H1 (cell line): Measurements from ENCODE around the gene HYDIN. TPM values are rescaled to one million over a fixed set of nuclear protein-coding genes. Genes with fewer than 3 reads are reported as not detected.

Experiments
- CTCF ChIA-PET: fragments of 300-600 bp; sonication (Branson Sonifier 250); formaldehyde crosslinking; loops from one replicate; lab custom pipeline; 2021; ENCODE audit not compliant: partially characterized antibody; lab: Charles Lee
- POLR2A ChIA-PET: fragments of 300-600 bp; sonication (Branson Sonifier 250); formaldehyde crosslinking; loops from one replicate; lab custom pipeline; 2021; ENCODE audit warnings: inconsistent platforms; ENCODE audit not compliant: partially characterized antibody; lab: Charles Lee
- DNase-seq, 2 experiments: peaks; one replicate each; pipeline versions ENCODE4 v3.0.0 to v3.0.0-alpha.2; 2010 to 2022; ENCODE audit warnings: low spot score in 2 of 2, low read depth in 1 of 2, mixed read lengths in 1 of 2
- FAIRE-seq: peaks from 2 replicates; lab custom pipeline; 2011; peaks lifted over from hg19 to GRCh38; lab: Jason Lieb, UNC
- H2AFZ ChIP-seq: 2 replicates; pipeline ENCODE4 v1.8.1; 2012; ENCODE audit warnings: low read length, inconsistent platforms
- H2AK5ac ChIP-seq: 2 replicates; pipeline ENCODE4 v1.6.1; 2013; ENCODE audit warnings: low read depth, low read length
- H2BK120ac ChIP-seq: replicated peaks from 2 replicates; pipeline ENCODE3; 2013; ENCODE audit warnings: low read depth, low read length, inconsistent platforms
- H2BK12ac ChIP-seq: 2 replicates; pipeline ENCODE4 v1.6.1; 2013; ENCODE audit warnings: low read depth, low read length
- H2BK15ac ChIP-seq: 2 replicates; pipeline ENCODE4 v1.6.1; 2013; ENCODE audit warnings: low read length
- H2BK20ac ChIP-seq: 2 replicates; pipeline ENCODE4 v1.6.1; 2013; ENCODE audit warnings: low read length
- H2BK5ac ChIP-seq: 2 replicates; pipeline ENCODE4 v1.6.1; 2013; ENCODE audit warnings: low read depth, low read length
- H3K14ac ChIP-seq: 2 replicates; pipeline ENCODE4 v1.6.1; 2013; ENCODE audit warnings: inconsistent platforms; ENCODE audit not compliant: insufficient read length
- H3K18ac ChIP-seq: 2 replicates; pipeline ENCODE4 v1.6.1; 2013; ENCODE audit warnings: low read length; ENCODE audit errors: extremely low read depth
- H3K23ac ChIP-seq: 2 replicates; pipeline ENCODE4 v1.6.1; 2013; ENCODE audit warnings: inconsistent platforms; ENCODE audit not compliant: insufficient read length
- H3K23me2 ChIP-seq: 2 replicates; pipeline ENCODE4 v1.6.1; 2013; ENCODE audit warnings: low read depth, low read length
- H3K27ac ChIP-seq: 2 replicates; pipeline ENCODE4 v1.6.1; 2011; ENCODE audit warnings: low read depth, low read length, inconsistent platforms
- H3K27me3 ChIP-seq, 4 experiments: replicated peaks in 1 of 4; 1 replicate in 1 of 4; 2 replicates in 3 of 4; pipeline versions ENCODE4 v1.6.1 to v1.8.1; 2011 to 2013; ENCODE audit warnings: low read length in 3 of 4, mild to moderate bottlenecking in 3 of 4, inconsistent platforms in 2 of 4, mixed read lengths in 2 of 4, moderate library complexity in 1 of 4; ENCODE audit not compliant: control insufficient read depth in 3 of 4, insufficient read depth in 3 of 4; ENCODE audit errors: extremely low read depth in 1 of 4
- H3K36me3 ChIP-seq, 4 experiments: 2 replicates each; pipeline versions ENCODE4 v1.6.1 to v1.8.1; 2011 to 2013; ENCODE audit warnings: mild to moderate bottlenecking in 4 of 4, low read length in 3 of 4, moderate library complexity in 2 of 4, control low read depth in 1 of 4, inconsistent platforms in 1 of 4; ENCODE audit not compliant: insufficient read depth in 4 of 4, control insufficient read depth in 2 of 4
- H3K4ac ChIP-seq: replicated peaks from 2 replicates; pipeline ENCODE3; 2013; ENCODE audit warnings: low read length, low read depth, mixed read lengths, inconsistent platforms; ENCODE audit not compliant: insufficient read length
- H3K4me1 ChIP-seq, 4 experiments: replicated peaks in 1 of 4; 1 replicate in 1 of 4; 2 replicates in 3 of 4; pipeline versions ENCODE4 v1.6.1 to v1.8.1; 2011 to 2013; ENCODE audit warnings: low read length in 3 of 4, inconsistent platforms in 2 of 4, mixed read lengths in 1 of 4; ENCODE audit not compliant: insufficient read depth in 4 of 4, control insufficient read depth in 3 of 4
- H3K4me2 ChIP-seq, 2 experiments: 2 replicates each; pipeline versions ENCODE4 v1.6.1 to v1.8.1; 2011 to 2013; ENCODE audit warnings: low read depth in 2 of 2, low read length in 2 of 2, control low read depth in 1 of 2, inconsistent platforms in 1 of 2, mild to moderate bottlenecking in 1 of 2; ENCODE audit not compliant: insufficient read depth in 1 of 2
- H3K4me3 ChIP-seq, 4 experiments: fragments of 200-600, 300-600 bp in 1 of 4; sonication (generic), shearing (Covaris generic), sonication (Bioruptor Twin) in 1 of 4; 2 replicates each; pipeline versions ENCODE4 v1.5.1 to v1.8.1; 2011 to 2016; ENCODE audit warnings: low read length in 4 of 4, low read depth in 3 of 4, control low read depth in 2 of 4, inconsistent platforms in 2 of 4, mild to moderate bottlenecking in 2 of 4, mixed read lengths in 1 of 4, moderate library complexity in 1 of 4; ENCODE audit not compliant: insufficient read depth in 2 of 4; ENCODE audit errors: extremely low read depth in 1 of 4
- H3K56ac ChIP-seq: replicated peaks from 2 replicates; pipeline ENCODE3; 2013; ENCODE audit warnings: low read depth, mild to moderate bottlenecking, mixed read lengths, low read length, inconsistent platforms; ENCODE audit not compliant: insufficient read length
- H3K79me1 ChIP-seq: 2 replicates; pipeline ENCODE4 v1.6.1; 2013; ENCODE audit warnings: low read depth, low read length, control low read depth
- H3K79me2 ChIP-seq, 2 experiments: 2 replicates each; pipeline versions ENCODE4 v1.6.1 to v1.8.1; 2012 to 2013; ENCODE audit warnings: low read length in 2 of 2, mild to moderate bottlenecking in 2 of 2, inconsistent platforms in 1 of 2; ENCODE audit not compliant: insufficient read depth in 2 of 2, control insufficient read depth in 1 of 2
- H3K9ac ChIP-seq, 4 experiments: replicated peaks in 1 of 4; 1 replicate in 1 of 4; 2 replicates in 3 of 4; pipeline versions ENCODE4 v1.6.1 to v1.8.1; 2011 to 2013; ENCODE audit warnings: low read depth in 3 of 4, low read length in 3 of 4, control low read depth in 2 of 4, mild to moderate bottlenecking in 2 of 4, moderate library complexity in 2 of 4, inconsistent platforms in 1 of 4; ENCODE audit errors: extremely low read depth in 1 of 4
- H3K9me3 ChIP-seq, 2 experiments: 2 replicates each; pipeline versions ENCODE4 v1.6.1 to v1.8.1; 2012 to 2013; ENCODE audit warnings: mild to moderate bottlenecking in 2 of 2, moderate library complexity in 2 of 2, control low read depth in 1 of 2, inconsistent platforms in 1 of 2, low read depth in 1 of 2, low read length in 1 of 2, mixed read lengths in 1 of 2; ENCODE audit not compliant: insufficient read depth in 2 of 2
- H4K20me1 ChIP-seq, 2 experiments: replicated peaks in 1 of 2; 2 replicates each; pipeline versions ENCODE3 to v1.8.1; 2011 to 2013; ENCODE audit warnings: inconsistent platforms in 2 of 2, low read length in 2 of 2, mild to moderate bottlenecking in 1 of 2; ENCODE audit not compliant: insufficient read depth in 2 of 2, control insufficient read depth in 1 of 2
- H4K5ac ChIP-seq: 2 replicates; pipeline ENCODE4 v1.6.1; 2013; ENCODE audit warnings: low read length, low read depth, mixed read lengths, inconsistent platforms; ENCODE audit not compliant: insufficient read length
- H4K8ac ChIP-seq: 2 replicates; pipeline ENCODE4 v1.8.0; 2013; ENCODE audit warnings: mild to moderate bottlenecking, moderate library complexity, low read length, inconsistent platforms; ENCODE audit not compliant: insufficient read depth; ENCODE audit errors: extremely low read depth
- H4K91ac ChIP-seq: replicated peaks from 2 replicates; pipeline ENCODE3; 2013; ENCODE audit warnings: low read length, mixed read lengths, inconsistent platforms; ENCODE audit not compliant: insufficient read length
- RFX5 ChIP-seq: IDR thresholded peaks from 2 replicates; pipeline ENCODE4 v1.6.1; 2011; ENCODE audit warnings: low read depth, low read length, improper control_type of control experiment, borderline replicate concordance
- YY1 ChIP-seq: IDR thresholded peaks from 2 replicates; pipeline ENCODE4 v1.6.1; 2011; ENCODE audit warnings: low read depth, mild to moderate bottlenecking, low read length
- WGBS, 2 experiments: shearing (Covaris generic) in 1 of 2; methylation state at CpG; one replicate each; pipeline versions ENCODE4 v1.1.6 to v1.1.7; 2013 to 2015; ENCODE audit warnings: low lambda C conversion rate in 2 of 2, mixed read lengths in 2 of 2, inconsistent platforms in 1 of 2, low coverage in 1 of 2, missing lambda C conversion rate in 1 of 2; ENCODE audit not compliant: insufficient replicate concordance in 2 of 2, insufficient coverage in 1 of 2, insufficient read length in 1 of 2; ENCODE audit errors: extremely low coverage in 1 of 2, missing lambda C conversion rate in 1 of 2; 5-methylcytosine and 5-hydroxymethylcytosine counted together
- polyA plus RNA-seq, 7 experiments: library from polyadenylated mRNA; depleted of rRNA in 3 of 7; stranded (reverse) in 5 of 7; unstranded in 2 of 7; fragments of >200 nt in 5 of 7; fragments of 200-250 nt in 2 of 7; gene quantifications; 1 replicate in 5 of 7; 2 replicates in 1 of 7; 4 replicates in 1 of 7; pipeline versions ENCODE4 v1.2.1 to v1.2.3, GENCODE V29; 2011 to 2013; ENCODE audit warnings: missing spikeins in 2 of 7, mixed read lengths in 2 of 7
- total RNA-seq: library from RNA; stranded (reverse); fragmentation: NEBNext Ultra II Directional; extraction: Animal tissue kit (Norgen Biotek cat#: 25700); gene quantifications from 2 replicates; pipeline ENCODE4 v1.2.1, GENCODE V29; 2021

The HYDIN gene
- total and polyA plus RNA-seq, 2 of the 8 experiments (the other 6 are each of a cell fraction or from before 2014, with no cell fraction given): 1.1 to 1.8 TPM

DNA sequence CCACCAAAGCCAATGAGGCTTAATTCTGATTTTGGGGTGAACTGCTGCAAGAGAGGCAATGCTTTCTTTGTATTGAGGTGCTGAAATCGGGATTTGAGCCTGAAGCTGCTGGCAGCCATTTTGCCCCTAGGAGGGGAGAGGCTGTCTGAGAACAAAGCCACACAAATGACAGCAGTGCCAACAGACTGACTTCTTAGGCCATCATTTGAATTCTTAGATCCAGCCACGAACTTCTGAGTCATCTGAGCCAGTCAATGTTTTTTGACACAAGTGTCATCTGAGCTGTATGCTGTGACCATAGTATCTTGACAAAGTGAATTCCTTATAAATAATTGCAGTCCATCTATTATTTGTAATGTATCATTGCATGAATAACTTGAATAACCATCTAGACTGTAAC lies 29.0 kb downstream of the HYDIN start:
- Histone ChIP-seq H2BK15ac (no peak overlapping the region), H3K4ac (no peak overlapping the region), H3K4me1 (no peaks in the 10 kb centered on the region), H3K27ac (no peak overlapping the region), H4K20me1 (no peaks in the 10 kb centered on the region), H2BK12ac (no peak overlapping the region), H3K56ac (no peak overlapping the region), H4K5ac (no peak overlapping the region), H3K79me2 (no peaks in the 10 kb centered on the region), H3K4me2 (no peak overlapping the region), H3K18ac (no peak overlapping the region), H2BK5ac (no peak overlapping the region), H3K79me1 (no peaks in the 10 kb centered on the region), H2BK20ac (no peak overlapping the region), H4K8ac (no peak overlapping the region), H2AK5ac (no peak overlapping the region), H3K27me3 (no peaks in the 10 kb centered on the region), H3K36me3 (no peaks in the 10 kb centered on the region), H3K14ac (no peak overlapping the region), H4K91ac (no peak overlapping the region), H3K9me3 (no peaks in the 10 kb centered on the region; a peak in 1 of 4 replicates), H2BK120ac (no peak overlapping the region), H3K4me3 (no peak overlapping the region), H2AFZ (no peak overlapping the region), H3K23me2 (no peaks in the 10 kb centered on the region), H3K9ac (no peak overlapping the region), H3K23ac (no peak overlapping the region)
- ChIA-PET POLR2A (no interaction called here), CTCF (interaction anchor here (1.2 kb wide), 1 partner anchor 47 kb away, joined by 3 read pairs; no protein-coding TSS in a partner anchor)
- TF ChIP-seq RFX5 (no peak), YY1 (peak; percentile 34; the same call in 1 of the 2 replicates)
- no peak for DNase-seq
- 90% methylated on average over 2 of the region's 2 CpGs; no CpG with 5 or more reads in 1 of the 2 experiments for WGBS, 2 experiments
- no peak for FAIRE-seq
